ENCODE data around the gene ITGB1.
"Not testable (repeated sequence)": the region's sequence is repeated elsewhere in the genome, so short reads cannot be mapped to it uniquely, and the experiment has no call there.

ITGB1 gene

DNA sequence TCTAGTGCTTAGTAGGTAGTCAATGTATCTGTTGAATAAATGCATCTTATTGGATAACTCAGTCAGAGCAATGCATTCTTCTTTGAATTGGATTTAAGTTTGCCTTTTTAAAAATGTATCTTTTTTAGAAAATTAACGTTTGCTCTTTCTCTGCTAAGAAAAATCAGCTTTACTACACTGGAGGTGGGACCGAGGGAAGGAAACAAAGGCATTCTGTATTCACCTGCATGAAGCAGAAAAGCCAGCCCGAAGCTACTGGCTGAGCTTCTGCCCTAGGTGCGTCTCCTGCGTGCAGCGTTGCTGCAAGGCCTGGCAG is 22.2 kb upstream of the ITGB1 start:
- no peak for DNase-seq

DNA sequence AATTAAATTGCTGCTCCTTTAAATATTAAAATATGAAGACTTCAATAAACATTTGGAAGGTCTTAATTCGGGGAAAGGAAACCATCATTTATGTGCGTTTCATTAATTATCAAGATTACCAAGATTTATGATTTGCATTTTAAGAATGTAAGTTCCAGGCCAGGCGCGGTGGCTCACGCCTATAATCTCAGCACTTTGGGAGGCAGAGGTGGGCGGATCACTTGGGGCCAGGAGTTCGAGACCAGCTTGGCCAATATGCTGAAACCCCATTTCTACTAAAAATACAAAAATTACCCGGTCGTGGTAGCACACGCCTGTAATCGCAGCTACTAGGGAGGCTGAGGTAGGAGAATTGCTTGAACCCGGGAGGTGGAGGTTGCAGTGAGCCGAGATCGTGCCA is 21.7 kb upstream of the ITGB1 start:
- DNase-seq: not testable (repeated sequence)

DNA sequence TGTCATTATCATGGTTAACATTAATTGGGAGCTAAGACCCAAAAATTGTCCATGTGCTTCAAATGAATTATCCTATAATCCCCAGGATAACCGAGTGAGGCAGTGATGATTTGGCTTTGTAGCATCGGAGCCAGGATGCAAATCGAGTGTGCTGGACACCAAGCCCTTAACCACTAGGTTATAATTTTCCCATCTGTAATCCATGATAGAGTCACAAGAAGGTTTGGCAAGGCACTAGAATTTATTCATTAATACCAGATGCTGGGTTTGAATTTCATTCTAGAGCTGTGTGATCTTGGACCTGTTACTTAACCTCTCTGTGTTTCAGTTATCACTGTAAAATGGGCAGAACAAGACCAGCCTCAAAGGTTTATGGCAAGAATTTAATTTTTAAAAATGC is 21.0 kb upstream of the ITGB1 start:
- DNase-seq: no peak

DNA sequence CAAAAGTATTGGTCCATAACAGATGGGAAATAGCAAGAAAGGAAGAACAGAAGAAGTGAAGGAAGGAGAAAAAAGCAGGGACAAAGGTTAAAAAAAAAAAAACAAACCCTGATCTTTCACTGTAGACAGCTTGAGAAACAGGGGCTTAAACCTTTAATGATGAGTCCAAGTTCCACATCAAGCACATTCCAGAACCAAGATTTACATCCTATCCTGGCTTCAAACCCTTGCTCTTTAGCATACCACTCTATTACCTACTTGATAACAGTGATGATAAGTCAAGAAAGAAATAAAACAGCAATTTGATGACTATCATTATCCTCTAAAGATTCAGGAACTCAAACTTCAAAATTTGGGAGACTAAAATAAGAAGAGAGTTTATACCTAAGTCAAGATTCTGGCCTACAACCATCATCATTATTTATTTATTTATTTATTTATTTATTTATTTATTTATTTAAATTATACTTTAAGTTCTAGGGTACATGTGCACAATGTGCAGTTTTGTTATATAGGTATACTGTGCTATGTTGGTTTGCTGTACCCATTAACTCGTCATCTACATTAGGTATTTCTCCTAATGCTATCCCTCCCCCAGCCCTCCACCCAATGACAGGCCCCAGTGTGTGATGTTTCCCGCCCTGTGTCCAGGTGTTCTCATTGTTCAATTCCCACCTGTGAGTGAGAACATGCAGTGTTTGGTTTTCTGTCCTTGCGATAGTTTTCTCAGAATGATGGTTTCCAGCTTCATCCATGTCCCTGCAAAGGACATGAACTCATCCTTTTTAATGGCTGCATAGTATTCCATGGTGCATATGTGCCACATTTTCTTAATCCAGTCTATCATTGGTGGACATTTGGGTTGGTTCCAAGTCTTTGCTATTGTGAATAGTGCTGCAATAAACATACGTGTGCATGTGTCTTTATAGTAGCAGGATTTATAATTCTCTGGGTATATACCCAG is 20.1 kb upstream of the ITGB1 start:
- DNase-seq: not testable (repeated sequence)

DNA sequence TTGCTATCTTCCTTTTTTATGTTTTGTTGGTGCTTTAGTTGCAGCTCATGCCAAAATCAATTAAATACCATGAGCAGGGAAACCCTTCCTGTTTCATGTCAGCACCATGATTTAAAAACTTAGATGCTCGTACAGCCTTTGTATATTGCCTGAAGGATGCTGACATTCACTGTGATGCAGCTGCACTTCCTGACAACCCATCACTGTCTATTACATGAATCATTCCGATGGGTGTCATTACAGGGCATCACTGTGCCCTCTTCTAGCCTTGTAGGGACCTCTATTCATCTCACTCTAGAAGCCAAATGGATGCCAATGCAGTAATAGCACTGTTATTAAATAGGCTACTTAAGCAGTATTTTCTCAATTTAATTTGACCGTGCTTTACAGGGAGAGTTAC is 18.3 kb upstream of the ITGB1 start:
- no peak for DNase-seq

DNA sequence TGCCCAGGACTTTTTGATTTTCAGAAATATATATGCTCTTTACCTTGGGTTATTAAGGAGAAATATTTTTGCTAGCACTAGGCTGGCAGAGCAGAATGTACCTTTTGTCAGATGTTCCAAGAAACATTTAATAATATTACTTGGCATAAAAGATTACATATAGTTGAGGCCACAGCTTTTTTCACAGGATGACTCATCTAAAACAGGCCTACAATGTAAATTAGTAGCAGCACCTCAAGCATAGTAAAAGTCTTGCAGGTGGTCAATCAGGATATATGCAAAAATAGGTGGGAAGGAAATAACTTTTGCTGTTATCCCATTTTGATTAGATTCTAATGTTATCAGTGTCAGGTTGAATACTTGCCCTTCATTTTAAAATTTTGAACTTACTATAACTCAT is 14.9 kb upstream of the ITGB1 start:
- DNase-seq: no peak

DNA sequence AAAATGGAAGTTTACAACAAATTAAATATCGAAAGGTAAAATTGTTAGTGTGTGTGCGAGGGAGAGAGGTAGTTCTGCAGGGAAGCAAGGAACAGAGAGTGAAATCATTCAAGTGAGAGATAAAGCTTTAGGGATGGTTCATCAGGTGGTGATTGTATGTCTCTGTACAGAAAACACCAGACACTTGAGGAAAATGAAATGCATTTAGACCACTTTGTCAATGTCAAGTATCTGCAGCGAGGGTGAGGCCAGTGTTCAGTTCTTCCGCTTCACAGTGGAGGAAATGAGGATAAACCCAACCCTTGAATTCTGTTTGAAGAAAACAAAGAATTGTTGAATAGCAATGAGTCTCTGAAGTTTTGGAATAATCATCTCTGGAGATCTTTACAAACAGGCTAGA is 14.4 kb upstream of the ITGB1 start:
- DNase-seq: no peak

DNA sequence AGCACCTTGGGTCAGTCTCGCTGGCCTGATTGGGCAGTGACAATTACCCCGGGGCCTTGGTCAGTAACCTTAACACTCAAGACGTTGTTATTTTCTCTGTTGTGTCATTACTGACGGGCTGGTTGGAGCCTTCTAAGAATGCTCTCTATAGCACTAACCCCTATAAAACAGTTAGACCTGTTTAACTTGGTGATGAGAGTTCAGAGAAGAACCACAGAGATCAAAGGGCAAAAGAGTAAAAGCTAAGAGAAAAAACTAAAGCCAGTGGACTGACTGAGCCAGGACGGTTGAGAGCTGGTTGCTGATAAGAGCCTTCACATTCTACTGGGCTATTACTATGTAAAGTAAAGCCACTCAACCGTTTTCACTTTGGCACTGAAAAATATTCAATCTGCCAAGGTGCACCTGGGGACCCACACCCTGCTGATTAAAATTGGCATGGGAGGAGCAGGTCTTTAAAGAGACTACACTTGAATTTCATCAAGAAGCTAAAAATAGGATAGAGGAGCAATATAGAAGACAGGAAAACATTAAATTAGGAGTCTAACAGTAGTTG is 13.6 kb upstream of the ITGB1 start:
- DNase-seq: no peak

DNA sequence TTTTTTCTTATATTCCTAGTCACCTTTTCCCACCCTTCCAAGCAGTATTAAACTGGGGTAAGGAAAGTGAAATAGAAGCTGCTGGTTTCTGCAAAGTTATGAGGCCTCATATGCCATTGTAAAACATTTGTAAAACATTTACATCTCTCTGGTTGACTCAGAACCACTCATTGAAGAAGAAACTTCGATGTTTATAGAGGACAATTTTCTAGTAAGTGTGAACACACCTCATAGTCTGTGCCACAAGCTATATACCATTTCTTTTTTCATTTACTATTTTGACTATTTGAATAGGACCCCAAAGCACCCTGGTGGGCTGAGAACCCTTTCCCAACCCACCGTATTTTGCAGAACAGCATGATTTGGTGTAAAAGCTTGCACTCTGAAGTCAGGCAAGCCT is 12.9 kb upstream of the ITGB1 start:
- no peak for DNase-seq

DNA sequence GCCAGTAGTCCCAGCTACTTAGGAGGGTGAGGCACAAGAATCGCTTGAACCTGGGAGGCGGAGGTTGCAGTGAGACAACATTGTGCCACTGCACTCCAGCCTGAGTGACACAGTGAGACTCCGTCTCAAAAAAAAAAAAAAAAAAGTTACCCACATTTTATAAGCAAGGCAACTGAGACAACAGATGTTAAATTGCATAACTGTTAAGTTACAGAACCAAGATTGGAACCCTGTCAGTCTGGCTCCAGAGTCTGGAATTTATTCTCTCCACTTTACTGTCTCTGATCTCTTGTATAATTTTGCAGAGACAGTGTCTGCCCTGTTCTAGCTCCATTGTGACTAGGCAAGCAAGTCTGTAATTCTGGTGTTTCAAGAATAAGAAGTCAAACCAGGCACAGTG is 6.2 kb upstream of the ITGB1 start:
- DNase-seq: no peak

DNA sequence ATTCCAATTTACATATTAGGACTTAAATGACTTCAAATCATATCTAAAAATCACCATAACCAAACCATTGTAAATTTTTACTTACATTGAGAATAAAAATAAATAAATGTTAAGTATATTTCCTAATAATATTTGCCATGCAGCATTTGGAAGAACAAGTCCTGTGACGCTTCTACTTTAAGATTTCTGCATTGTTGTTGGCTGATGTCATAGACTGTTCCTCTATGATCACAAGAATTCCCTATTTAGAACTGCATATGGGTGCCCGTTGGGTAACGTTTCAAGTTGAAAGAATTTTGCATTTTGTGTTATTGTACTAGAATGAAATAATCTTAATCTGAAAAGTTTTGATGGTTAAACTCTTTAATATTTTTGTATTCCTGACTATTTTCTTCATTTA is 5.1 kb upstream of the ITGB1 start:
- DNase-seq: no peak

DNA sequence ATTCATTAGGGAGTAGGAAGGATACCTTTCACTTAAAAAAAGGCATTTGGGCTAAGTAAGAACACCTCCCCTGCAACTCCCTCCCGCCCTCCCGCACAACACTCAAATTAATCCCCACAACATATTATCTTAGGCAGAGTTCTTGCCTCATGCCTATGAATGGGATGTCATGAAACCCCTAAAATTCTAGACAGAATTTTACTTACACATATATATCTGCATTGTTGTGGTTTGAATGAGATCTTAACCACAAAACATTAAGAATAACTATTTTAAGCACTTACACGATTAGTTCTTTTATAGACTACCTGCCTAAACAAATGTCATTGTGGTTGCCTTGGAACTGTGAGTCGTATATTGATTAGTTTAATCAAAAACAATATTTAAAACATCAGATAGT is 4.5 kb upstream of the ITGB1 start:
- DNase-seq: no peak

DNA sequence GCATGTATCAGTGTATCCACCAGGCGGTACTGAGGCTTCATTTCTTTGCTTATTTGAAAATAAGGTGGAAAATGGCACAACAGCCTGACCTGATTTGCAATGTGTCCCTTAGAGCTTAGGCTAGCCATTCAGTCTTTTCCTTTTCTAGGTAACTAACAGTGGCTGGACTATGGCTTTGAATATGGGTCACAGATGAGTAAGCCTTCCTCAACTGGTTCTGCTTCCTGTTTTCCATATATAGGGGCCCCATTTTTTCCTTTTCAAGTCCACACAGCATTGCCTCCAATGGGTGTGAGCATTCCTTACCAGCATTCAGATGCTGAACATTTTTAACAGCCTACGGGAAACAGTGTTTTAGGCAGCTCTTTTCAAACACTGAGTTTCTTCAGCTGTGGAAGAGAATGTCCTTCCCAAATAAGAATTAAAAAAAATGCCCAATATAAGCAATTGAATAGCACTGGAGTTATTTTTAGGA is 3.9 kb upstream of the ITGB1 start:
- DNase-seq: no peak

DNA sequence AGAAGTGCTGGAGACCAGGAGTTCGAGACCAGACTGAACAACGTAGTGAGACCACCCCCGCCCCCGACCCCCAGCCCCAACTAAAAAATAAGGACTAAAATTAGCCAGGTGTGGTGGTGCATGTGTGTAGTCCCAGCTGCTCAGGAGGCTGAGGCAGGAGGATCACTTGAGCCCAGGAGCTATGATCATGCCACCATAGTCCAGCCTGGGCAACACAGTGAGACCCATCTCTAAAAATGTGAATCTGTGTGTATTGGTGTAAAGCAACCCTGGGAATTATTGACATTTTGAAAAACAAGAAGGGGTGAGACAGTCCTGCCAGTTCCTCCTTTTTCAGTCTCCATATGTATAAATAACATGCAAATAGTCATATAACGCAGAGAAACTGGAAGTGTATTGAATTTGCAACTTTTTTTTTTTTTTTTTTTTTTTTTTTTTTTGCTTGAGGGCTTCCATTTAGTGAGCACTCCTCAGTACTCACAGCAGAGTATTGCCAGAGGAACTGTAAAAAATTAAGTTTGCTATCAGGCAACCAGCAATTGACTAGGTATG is 3.4 kb upstream of the ITGB1 start:
- no peak for DNase-seq

DNA sequence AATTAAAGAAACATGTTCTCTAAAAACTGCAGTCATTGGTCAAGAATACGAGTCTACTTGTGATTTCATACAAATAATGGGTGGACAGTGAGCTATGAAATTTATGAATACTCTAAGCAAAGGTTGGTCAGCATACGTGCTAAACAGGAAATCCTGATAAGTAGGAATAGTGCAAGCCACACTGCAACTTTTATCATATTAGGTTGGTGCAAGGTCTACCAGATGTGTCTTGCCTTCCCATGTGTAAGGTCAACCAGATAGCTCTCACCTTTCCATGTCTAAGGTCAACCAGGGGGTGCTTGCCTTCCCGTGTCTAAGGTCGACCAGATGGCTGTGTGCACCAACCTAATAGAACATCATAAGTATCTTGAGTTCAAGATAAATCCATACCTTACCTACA is 2.0 kb upstream of the ITGB1 start:
- no peak for DNase-seq

DNA sequence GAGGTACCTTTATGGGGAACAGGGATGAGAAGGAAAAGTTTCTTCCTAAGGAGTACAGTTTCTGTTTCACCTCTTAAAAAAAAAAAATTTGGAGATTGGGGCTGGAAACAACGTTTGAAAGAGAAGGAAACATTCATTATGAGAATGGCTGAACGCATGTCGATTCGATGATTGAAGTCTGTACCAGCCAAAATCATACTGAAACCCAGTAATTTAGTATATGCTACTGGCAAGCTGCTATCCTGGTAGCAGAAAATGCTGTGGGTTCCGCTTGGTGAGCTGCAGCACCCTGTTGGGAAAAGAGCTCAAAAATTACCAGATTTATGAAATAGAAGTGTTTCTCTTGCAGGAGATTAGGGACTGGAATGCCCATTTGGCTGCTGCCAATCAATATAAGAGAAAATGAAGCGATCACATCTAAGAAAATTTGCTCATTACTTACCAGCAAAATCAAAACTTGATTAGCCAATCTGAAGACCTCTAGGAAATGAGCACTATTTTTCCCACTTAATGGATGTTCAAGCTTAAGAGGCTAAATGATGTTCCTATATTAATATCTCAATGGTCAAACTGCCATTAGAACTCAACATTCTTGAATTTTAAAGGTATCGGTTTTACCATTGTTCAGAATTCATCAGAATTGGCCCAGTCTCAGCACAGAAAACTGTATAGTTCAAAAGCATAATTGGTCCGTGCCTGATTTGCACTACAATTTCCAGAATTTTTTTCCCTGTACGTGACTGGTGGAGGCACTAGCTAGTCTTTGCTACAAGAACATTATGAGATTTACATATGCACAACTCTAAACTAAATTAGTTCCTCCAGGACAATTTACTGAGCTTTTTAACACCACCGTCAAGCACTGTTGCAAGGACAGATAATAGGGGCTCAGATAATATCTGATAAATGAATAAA is 1.2 kb upstream of the ITGB1 start:
- no peak for DNase-seq

DNA sequence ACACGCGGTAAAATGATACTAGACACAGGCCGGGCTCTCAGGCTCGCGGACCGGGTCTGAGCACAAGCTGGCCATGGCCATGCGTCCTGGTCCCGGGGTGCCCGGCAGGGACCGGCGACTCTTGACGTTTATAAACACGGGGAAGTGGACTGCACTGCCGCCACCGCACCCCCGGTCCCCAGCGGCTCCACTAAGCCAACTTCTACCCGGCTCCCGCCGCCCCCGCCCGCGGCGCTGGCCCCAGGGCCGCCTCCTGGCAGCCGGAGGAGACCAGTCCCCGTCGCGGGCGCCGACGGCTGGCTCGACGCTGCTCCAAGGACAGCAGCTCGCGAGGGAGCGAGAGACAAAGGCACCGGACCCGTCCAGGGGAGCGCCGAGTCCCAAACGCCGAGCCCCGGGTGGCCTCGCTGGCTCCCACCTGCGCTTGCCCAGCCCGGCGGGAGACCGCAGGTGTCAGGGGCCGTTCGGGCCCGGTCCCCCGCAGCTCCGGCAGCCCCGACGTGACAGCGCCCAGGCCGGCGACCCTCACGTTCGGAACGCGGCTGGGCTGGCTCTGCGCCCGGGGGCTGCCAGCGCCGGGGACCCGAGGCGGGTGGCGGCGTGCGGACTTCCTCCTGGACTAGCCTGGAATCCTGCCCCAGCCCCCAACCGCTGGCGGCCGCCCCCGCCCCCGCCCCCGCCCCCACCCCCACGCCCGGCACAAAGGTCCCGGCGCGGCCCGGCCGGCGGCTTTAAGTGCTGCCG is 517 bp downstream of the ITGB1 start:
- peak; percentile 45 for DNase-seq

DNA sequence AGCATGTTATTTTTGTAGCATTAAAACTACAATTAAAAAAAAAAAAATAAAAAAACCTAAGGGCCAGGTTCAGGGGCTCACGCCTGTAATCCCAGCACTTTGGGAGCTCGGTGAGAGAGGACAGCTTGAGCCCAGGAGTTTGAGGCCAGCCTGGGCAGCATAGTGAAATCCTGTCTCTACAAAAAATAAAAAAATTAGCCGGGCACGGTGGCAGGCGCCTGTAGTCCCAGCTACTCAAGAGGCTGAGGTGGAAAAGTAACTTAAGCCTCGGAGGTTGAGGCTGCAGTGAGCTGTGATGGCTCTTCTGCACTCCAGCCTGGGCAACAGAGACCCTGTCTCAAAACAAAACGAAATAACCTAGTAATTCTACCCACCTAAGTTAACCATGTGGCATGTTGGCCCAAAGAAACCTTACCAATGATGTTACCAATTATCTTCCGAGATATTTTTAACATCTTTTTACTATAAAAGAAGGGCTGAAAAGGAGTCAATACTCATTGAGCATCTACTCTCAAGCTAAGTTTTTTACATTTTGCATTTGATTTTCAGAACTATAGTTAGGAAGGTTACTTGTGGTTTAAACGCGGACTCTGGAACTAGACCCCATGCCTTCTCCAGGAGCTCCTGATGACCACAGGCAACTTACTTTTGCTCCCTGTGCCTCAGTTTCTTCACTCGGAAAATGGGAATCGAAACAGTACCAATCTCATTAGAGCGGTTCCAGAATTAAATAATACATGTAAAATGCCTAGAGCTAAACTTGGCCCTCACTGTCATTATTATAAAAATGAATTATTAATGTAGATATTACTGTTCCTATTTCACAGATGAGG is 1.4 kb downstream of the ITGB1 start:
- DNase-seq: no peak

DNA sequence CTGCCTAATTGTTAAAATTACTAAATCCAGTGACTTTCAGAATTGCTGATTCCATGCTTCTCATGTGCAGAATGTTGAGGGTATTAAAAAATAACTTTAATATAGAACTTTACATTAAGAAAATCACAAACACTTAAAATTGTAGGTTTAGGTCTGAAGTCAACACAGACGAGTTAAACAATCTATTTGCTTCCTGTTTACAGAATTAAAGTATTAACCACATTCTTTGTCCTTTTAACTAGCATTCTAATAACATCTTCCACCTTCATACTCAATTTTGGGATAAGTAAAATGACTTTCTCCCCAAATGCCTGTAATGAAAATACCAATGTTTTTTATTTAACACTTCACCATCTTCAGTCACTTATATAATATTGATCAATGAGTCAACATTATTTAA is 2.2 kb downstream of the ITGB1 start:
- DNase-seq: no peak

DNA sequence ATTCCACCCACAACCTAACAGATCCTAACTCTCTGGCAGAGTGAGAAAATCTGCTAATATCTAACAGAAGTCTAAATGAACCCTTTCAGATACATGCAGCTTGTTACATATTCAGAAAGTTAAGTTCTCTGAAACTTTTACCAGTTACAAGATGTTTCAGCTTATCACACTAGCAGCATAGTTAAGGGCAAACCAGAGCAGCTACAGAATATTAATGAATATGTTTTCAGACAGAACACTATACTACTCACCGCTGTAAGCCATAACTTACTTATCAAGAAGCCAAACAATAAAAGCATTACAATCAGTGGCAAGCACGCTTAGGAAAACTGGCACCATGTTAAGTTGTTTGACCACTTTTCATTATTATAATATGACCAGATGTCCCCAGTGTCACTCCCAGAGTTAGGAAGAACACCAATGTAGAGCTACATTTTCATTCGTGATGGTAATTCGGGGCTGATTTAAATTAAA is 2.7 kb downstream of the ITGB1 start:
- DNase-seq: no peak

DNA sequence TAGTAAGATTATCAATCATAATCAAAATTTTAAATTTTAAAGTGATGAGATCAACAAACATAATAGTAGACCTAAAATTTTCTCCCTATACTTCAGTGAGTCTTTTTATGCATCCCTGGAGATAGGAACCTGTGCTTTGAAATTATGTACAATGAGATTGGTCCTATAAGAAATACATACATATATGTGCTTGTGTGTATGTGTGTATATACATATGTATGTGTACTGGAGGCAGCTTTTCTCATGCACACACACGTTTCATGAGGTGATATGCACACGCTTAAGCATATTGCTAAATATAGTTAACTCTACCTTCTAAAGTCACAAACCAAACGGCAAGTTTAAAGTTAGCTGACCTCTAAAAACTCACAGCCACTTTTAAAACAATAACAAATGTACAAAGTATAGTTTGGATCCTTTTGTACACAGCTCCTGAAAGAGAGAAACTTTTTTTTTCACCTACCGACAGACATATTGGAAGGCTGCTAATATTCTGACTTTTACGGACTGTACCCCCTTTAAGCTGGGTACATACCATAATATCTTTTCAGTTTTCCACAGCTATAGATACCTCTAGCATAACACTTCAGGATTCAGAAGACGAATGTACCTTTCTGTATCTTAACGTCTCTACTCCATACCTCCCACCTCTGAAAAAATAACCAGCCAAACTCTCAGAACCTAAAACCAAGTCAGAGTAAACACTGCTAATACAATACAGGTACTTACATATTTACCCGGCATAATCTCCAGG is 3.3 kb downstream of the ITGB1 start:
- DNase-seq: no peak
